ENCODE data around the gene ZBTB7C.

Gene ZBTB7C

GRCh38 chr18:48011926-48012465, 397.2 kb downstream of the ZBTB7C start:
- no peak overlapping the region for H3K4me3 ChIP-seq (ENCODE audit: low read length)
- no peak for DNase-seq (ENCODE audit: low read depth)
- TF ChIP-seq CTCF (conservative IDR thresholded peaks at IDR 0.05; ENCODE audit: low read depth, low read length) = no peak

- no peak overlapping the region for H3K4me3 ChIP-seq (ENCODE audit: low read length)
- TF ChIP-seq CTCF (conservative IDR thresholded peaks at IDR 0.05; ENCODE audit: low read depth, low read length) = no peak
- no peak for DNase-seq (ENCODE audit: low read depth)
Measured at GRCh38 chr18:48010264-48010663, 398.9 kb downstream of the ZBTB7C start.

GRCh38 chr18:48009116-48009745, 400.0 kb downstream of the ZBTB7C start:
- no peak for DNase-seq (ENCODE audit: low read depth)
- no peak for TF ChIP-seq CTCF (conservative IDR thresholded peaks at IDR 0.05; ENCODE audit: low read depth, low read length)
- H3K4me3 ChIP-seq (ENCODE audit: low read length) = no peak overlapping the region

- DNase-seq (ENCODE audit: low read depth) = no peak
- H3K4me3 ChIP-seq (ENCODE audit: low read length) = peak overlapping the region; percentile 62
Measured at GRCh38 chr18:48007955-48008701, 401.1 kb downstream of the ZBTB7C start.

GRCh38 chr18:48007381-48007780, 401.8 kb downstream of the ZBTB7C start:
- DNase-seq (ENCODE audit: low read depth) = no peak
- no peak for TF ChIP-seq CTCF (conservative IDR thresholded peaks at IDR 0.05; ENCODE audit: low read depth, low read length)
- peak overlapping the region; percentile 62 for H3K4me3 ChIP-seq (ENCODE audit: low read length)

More at GRCh38 chr18:48007955-48008701, 401.1 kb downstream of the ZBTB7C start:
- TF ChIP-seq CTCF (conservative IDR thresholded peaks at IDR 0.05; ENCODE audit: low read depth, low read length) = peak; percentile 44

GRCh38 chr18:48006415-48007175, 402.6 kb downstream of the ZBTB7C start:
- no peak for DNase-seq (ENCODE audit: low read depth)
- TF ChIP-seq CTCF (conservative IDR thresholded peaks at IDR 0.05; ENCODE audit: low read depth, low read length) = no peak
- no peak overlapping the region for H3K4me3 ChIP-seq (ENCODE audit: low read length)
